Breast epithelium (tissue), 4 donors: ENCODE measurements around the gene ZNF599. TPM values are rescaled to one million over a fixed set of nuclear protein-coding genes. Genes with fewer than 3 reads are reported as not detected.
"Not testable (repeated sequence)": the region's sequence is repeated elsewhere in the genome, so short reads cannot be mapped to it uniquely, and the experiment has no call there.

Experiments used
- DNase-seq, 2 donors: peaks; one replicate each; pipeline ENCODE4 v3.0.0-alpha.2; 2019; ENCODE audit warnings: low spot score in 2 of 2
- H3K27ac ChIP-seq, 2 donors: fragments of 200-600 bp; sonication (generic) in 1 of 2; one replicate each; pipeline ENCODE4 v1.5.1; 2016 to 2019; ENCODE audit warnings: mild to moderate bottlenecking in 1 of 2
- H3K27me3 ChIP-seq, 2 donors: fragments of 200-600 bp; sonication (generic) in 1 of 2; one replicate each; pipeline versions ENCODE4 v1.5.1 to v1.6.0; 2017 to 2019; ENCODE audit warnings: control low read depth in 1 of 2, mild to moderate bottlenecking in 1 of 2
- H3K36me3 ChIP-seq: fragments of 200-600 bp; one replicate; pipeline ENCODE4 v1.5.1; 2019
- H3K4me1 ChIP-seq, 2 donors: fragments of 200-600 bp; sonication (generic); one replicate each; pipeline ENCODE4 v1.5.1; 2016 to 2019; ENCODE audit warnings: control low read depth in 1 of 2
- H3K4me3 ChIP-seq, 3 donors: fragments of 200-600 bp; sonication (generic); 1 replicate in 2 of 3; 2 replicates in 1 of 3; pipeline ENCODE4 v1.5.1; 2016 to 2019; ENCODE audit warnings: mild to moderate bottlenecking in 3 of 3, moderate library complexity in 2 of 3
- H3K9me3 ChIP-seq, 2 donors: fragments of 200-600 bp; sonication (generic) in 1 of 2; one replicate each; pipeline ENCODE4 v1.5.1; 2016 to 2019; ENCODE audit warnings: control low read depth in 1 of 2
- POLR2A ChIP-seq: fragments of 450-650 bp; IDR thresholded peaks from one replicate; pipeline ENCODE4 v1.6.1; 2016; ENCODE audit warnings: antibody characterized with exemption, mild to moderate bottlenecking, moderate library complexity
- POLR2AphosphoS5 ChIP-seq, 3 donors: sonication (generic); formaldehyde crosslinking; IDR thresholded peaks; one replicate each; pipeline ENCODE4 v1.6.1; 2017; ENCODE audit warnings: antibody characterized with exemption in 3 of 3
- intact Hi-C: fragments of 100-400 bp; cut with DNase I; formaldehyde crosslinking; loops from one replicate; pipeline ENCODE4 v1.15.1; 2023; ENCODE audit warnings: low total_unique reads
- total RNA-seq, 3 donors: library from RNA; depleted of rRNA; stranded (reverse); fragments of >200 nt; gene quantifications; one replicate each; pipeline ENCODE4 v1.1.0, GENCODE V29; 2016
- TF ChIP-seq, protein P1 (sequence below), 3 donors: fragments of 450-650 bp; IDR thresholded peaks; one replicate each; pipeline ENCODE4 v1.5.1; 2016 to 2017; ENCODE audit warnings: antibody characterized with exemption in 3 of 3, mild to moderate bottlenecking in 3 of 3, moderate library complexity in 3 of 3

The ZNF599 gene
- total RNA-seq, 3 donors from 2014 or later: 5.6 to 12.7 (median 8.2) TPM

DNA sequence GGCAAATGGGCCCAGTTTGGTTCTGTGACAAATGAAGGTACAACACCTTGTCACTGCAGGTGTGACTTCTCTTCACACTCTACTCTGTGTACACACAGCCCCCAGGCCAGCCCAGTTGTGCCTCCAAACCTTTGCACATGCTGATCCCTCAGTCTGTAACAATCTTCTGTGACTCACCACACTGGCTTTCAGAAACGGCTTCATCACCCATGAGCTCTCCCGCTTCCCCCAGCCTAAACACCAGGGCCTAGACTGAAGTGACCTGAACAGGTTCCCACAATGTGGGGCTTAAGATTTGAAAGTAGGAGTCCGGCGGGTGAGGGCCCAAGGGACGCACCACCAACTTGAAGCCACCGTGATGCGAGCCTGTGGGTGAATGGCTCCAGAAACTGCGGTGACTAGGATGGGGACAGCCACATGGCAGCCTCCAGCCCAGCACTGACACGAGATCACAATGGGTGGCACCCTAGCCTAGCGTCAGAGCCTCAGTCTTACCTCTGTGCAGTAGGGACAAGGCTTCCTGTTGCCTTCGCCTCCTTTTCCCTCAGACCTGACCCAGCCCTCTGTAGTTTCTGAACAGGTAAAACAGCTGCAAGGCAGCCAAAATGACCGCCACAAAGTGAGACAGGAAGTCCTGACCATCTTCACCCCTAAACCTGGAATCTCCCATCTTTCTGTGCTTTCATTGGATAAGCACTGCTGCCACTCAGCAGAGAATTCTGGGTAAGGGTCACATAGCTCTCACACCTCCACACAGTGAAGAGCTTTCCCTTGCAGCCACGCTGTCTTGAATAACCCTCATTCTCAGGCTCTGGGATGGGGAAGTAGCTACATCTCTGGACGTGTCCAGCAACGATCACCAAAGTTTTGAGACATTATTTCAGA lies 34.2 kb upstream of the ZNF599 start:
- no peaks in the 10 kb centered on the region for H3K36me3 ChIP-seq
- no peak overlapping the region for H3K4me3 ChIP-seq
- no peaks in the 10 kb centered on the region for H3K4me1 ChIP-seq
- no peak for DNase-seq
- TF ChIP-seq, protein P1, sequence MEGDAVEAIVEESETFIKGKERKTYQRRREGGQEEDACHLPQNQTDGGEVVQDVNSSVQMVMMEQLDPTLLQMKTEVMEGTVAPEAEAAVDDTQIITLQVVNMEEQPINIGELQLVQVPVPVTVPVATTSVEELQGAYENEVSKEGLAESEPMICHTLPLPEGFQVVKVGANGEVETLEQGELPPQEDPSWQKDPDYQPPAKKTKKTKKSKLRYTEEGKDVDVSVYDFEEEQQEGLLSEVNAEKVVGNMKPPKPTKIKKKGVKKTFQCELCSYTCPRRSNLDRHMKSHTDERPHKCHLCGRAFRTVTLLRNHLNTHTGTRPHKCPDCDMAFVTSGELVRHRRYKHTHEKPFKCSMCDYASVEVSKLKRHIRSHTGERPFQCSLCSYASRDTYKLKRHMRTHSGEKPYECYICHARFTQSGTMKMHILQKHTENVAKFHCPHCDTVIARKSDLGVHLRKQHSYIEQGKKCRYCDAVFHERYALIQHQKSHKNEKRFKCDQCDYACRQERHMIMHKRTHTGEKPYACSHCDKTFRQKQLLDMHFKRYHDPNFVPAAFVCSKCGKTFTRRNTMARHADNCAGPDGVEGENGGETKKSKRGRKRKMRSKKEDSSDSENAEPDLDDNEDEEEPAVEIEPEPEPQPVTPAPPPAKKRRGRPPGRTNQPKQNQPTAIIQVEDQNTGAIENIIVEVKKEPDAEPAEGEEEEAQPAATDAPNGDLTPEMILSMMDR (IDR thresholded peaks at IDR 0.05): no peak
- no peak for TF ChIP-seq POLR2A
- no peak for TF ChIP-seq POLR2AphosphoS5 (IDR thresholded peaks at IDR 0.05)
- H3K9me3 ChIP-seq: peaks cover 10 to 17% of the 10 kb centered on the region in 2 donors
- no peaks in the 10 kb centered on the region for H3K27me3 ChIP-seq
- no peak overlapping the region for H3K27ac ChIP-seq
- intact Hi-C loops: no loop called here

DNA sequence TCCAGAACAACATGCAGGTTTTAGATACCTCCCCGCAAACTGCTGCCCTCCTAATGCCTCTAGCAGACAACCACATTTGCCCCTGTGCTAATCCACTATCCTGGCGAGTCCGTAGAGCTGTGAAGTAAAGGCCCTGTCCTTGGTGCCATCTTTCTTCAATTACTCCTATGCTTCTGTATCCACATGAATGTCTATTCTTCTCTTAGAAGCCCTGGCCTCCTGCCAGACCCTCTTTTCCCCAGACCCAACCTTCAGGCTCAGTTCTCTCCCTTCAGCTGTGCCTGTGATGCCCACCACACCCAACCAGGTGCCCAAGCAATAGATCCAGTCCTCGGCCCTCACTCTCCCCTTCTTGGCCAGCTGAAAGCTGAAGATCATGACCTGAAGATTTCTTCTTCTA lies 31.1 kb upstream of the ZNF599 start:
- intact Hi-C loops: no loop called here
- no peaks in the 10 kb centered on the region for H3K36me3 ChIP-seq
- peaks cover 4 to 24% of the 10 kb centered on the region in 2 donors for H3K9me3 ChIP-seq
- no peak for TF ChIP-seq POLR2A
- no peak for TF ChIP-seq POLR2AphosphoS5 (IDR thresholded peaks at IDR 0.05)
- TF ChIP-seq, protein P1 (IDR thresholded peaks at IDR 0.05): no peak
- H3K4me1 ChIP-seq: no peaks in the 10 kb centered on the region
- H3K4me3 ChIP-seq: no peak overlapping the region
- H3K27ac ChIP-seq: no peak overlapping the region
- H3K27me3 ChIP-seq: no peaks in the 10 kb centered on the region
- DNase-seq: no peak

DNA sequence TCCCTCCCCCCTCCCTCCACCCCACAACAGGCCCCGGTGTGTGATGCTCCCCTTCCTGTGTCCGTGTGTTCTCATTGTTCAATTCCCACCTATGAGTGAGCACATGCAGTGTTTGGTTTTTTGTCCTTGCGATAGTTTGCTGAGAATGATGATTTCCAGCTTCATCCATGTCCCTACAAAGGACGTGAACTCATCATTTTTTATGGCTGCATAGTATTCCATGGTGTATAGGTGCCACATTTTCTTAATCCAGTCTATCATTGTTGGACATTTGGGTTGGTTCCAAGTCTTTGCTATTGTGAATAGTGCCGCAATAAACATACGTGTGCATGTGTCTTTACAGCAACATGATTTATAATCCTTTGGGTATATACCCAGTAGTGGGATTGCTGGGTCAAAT lies 23.9 kb upstream of the ZNF599 start:
- H3K27me3 ChIP-seq, H3K4me3 ChIP-seq, H3K36me3 ChIP-seq, DNase-seq, intact Hi-C loops, H3K4me1 ChIP-seq, H3K9me3 ChIP-seq, H3K27ac ChIP-seq: not testable (repeated sequence)

DNA sequence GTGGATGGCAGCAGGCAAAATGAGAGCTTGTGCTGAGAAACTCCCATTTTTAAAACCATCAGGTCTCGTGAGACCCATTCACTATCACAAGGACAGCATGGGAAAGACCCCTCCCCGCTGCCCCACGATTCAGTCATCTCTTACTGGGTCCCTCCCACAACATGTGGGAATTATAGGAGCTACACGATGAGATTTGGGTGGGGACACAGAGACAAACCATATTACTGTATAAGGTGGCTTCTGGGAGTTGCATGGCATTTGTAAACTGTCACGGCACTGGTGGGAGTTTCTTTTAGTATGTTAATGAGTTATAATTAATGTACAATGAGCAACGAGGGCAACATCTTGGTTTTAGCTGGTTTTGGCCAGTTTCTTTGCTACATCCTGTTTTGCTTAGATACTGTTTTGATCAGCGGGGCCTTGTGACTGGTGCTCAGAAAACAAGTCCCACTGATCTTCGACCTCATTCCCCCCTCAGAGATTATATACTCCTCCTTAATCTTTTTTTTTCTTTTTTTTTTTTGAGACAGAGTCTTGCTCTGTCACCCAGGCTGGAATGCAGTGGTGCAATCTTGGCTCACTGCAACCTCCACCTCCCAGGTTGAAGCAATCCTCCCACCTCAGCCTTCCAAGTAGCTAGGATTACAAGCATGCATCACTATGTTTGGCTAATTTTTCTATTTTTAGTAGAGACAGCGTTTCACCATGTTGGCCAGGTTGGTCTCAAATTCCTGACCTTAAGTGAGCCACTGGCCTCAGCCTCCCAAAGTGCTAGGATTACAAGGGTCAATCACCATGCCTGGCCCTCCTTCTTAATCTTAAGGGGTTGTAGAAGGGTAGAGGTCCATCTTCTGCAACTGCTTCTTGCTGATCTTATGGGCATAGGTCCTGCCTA lies 21.3 kb upstream of the ZNF599 start:
- Histone ChIP-seq H3K27me3 (no peaks in the 10 kb centered on the region), H3K4me3 (no peak overlapping the region), H3K9me3 (peaks cover 0 to 5% of the 10 kb centered on the region in 2 donors), H3K27ac (no peak overlapping the region), H3K4me1 (no peaks in the 10 kb centered on the region), H3K36me3 (no peaks in the 10 kb centered on the region)
- TF ChIP-seq, protein P1 (IDR thresholded peaks at IDR 0.05): no peak
- no peak for TF ChIP-seq POLR2AphosphoS5 (IDR thresholded peaks at IDR 0.05)
- TF ChIP-seq POLR2A: no peak
- intact Hi-C loops: no loop called here
- DNase-seq: no peak

DNA sequence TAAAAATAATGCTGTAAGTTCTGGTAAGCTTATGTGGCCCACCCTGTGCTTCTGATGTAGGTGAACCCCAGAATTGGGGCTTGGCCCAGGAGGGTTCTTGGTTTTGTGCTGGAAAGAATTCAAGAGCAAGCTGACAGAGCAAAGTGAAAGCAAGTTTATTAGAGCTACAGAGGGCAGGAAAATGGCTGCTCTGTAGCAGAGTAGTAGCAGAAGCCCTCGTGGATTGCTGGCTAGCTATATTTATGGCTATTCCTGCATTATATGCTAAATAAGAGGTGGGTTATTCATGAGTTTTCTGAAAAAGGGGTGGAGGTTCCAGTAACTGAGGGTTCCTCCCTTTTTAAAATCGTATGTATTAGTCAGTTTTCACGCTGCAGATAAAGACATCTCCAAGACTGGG lies 20.6 kb upstream of the ZNF599 start:
- Histone ChIP-seq H3K4me1 (no peaks in the 10 kb centered on the region), H3K9me3 (peaks cover 0 to 5% of the 10 kb centered on the region in 2 donors), H3K36me3 (no peaks in the 10 kb centered on the region), H3K27ac (no peak overlapping the region), H3K27me3 (no peaks in the 10 kb centered on the region), H3K4me3 (no peak overlapping the region)
- TF ChIP-seq POLR2A: no peak
- TF ChIP-seq, protein P1 (IDR thresholded peaks at IDR 0.05): no peak
- no peak for TF ChIP-seq POLR2AphosphoS5 (IDR thresholded peaks at IDR 0.05)
- DNase-seq: no peak
- intact Hi-C loops: no loop called here
